DND-41 (cell line): ENCODE results near the gene TDRD9.

Experiments
- ATAC-seq: fragments of 200-7000 bp; cut with Tn5 transposase; 3 replicates; pipeline ENCODE4 v1.9.1; 2021; ENCODE audit warnings: low read depth; ENCODE audit not compliant: insufficient read depth
- DNase-seq: peaks from one replicate; pipeline ENCODE4 v3.0.0-alpha.2; 2020
- H2AFZ ChIP-seq: 2 replicates; pipeline ENCODE4 v1.6.0; 2012; ENCODE audit warnings: low read depth, low read length
- H3K27ac ChIP-seq: 2 replicates; pipeline ENCODE4 v1.5.1; 2012; ENCODE audit warnings: low read length, inconsistent platforms
- H3K27me3 ChIP-seq: fragments of 200-600 bp; sonication (generic); 2 replicates; pipeline ENCODE4 v1.6.0; 2012; ENCODE audit warnings: low read length, mild to moderate bottlenecking, inconsistent platforms; ENCODE audit not compliant: insufficient read depth, poor library complexity
- H3K36me3 ChIP-seq: 2 replicates; pipeline ENCODE4 v1.5.1; 2012; ENCODE audit warnings: low read length, inconsistent platforms; ENCODE audit not compliant: insufficient read depth
- H3K4me1 ChIP-seq: 2 replicates; pipeline ENCODE4 v1.5.1; 2012; ENCODE audit warnings: mild to moderate bottlenecking, low read length; ENCODE audit not compliant: insufficient read depth
- H3K4me2 ChIP-seq: 2 replicates; pipeline ENCODE4 v1.6.0; 2012; ENCODE audit warnings: mild to moderate bottlenecking, moderate library complexity, low read length, inconsistent platforms; ENCODE audit not compliant: insufficient read depth
- H3K4me3 ChIP-seq, 2 experiments: fragments of 200-600 bp in 1 of 2; shearing (Covaris generic) in 1 of 2; 2 replicates each; pipeline ENCODE4 v1.5.1; 2012 to 2016; ENCODE audit warnings: inconsistent platforms in 2 of 2, low read length in 2 of 2, mild to moderate bottlenecking in 2 of 2, low read depth in 1 of 2, moderate library complexity in 1 of 2
- H3K79me2 ChIP-seq: 2 replicates; pipeline ENCODE4 v1.6.0; 2012; ENCODE audit warnings: low read length, inconsistent platforms; ENCODE audit not compliant: insufficient read depth
- H3K9ac ChIP-seq: 2 replicates; pipeline ENCODE4 v1.6.0; 2012; ENCODE audit warnings: low read depth, mild to moderate bottlenecking, inconsistent platforms, low read length, moderate library complexity
- H3K9me3 ChIP-seq: 2 replicates; pipeline ENCODE4 v1.5.1; 2012; ENCODE audit warnings: low read length, moderate library complexity, mild to moderate bottlenecking, inconsistent platforms; ENCODE audit not compliant: insufficient read depth, severe bottlenecking
- H4K20me1 ChIP-seq: 2 replicates; pipeline ENCODE4 v1.6.0; 2012; ENCODE audit warnings: low read length; ENCODE audit not compliant: insufficient read depth
- EZH2 ChIP-seq: IDR thresholded peaks from 3 replicates; pipeline ENCODE4 v1.6.1; 2012; ENCODE audit warnings: borderline replicate concordance, low read depth, mild to moderate bottlenecking, moderate library complexity, low read length, inconsistent platforms; ENCODE audit not compliant: severe bottlenecking
- TF ChIP-seq, protein P1 (sequence below): IDR thresholded peaks from 2 replicates; pipeline ENCODE4 v1.5.1; 2012; ENCODE audit warnings: borderline replicate concordance, low read length, moderate library complexity, mild to moderate bottlenecking; ENCODE audit not compliant: poor library complexity, severe bottlenecking; ENCODE audit errors: extremely low read depth

The TDRD9 gene

GRCh38 chr14:104044016-104044415, 115.8 kb downstream of the TDRD9 start:
- no peak for ATAC-seq
- H3K79me2 ChIP-seq = no peaks in the 10 kb centered on the region
- no peaks in the 10 kb centered on the region for H3K9me3 ChIP-seq
- no peaks in the 10 kb centered on the region for H4K20me1 ChIP-seq
- no peak overlapping the region for H3K4me3 ChIP-seq
- no peaks in the 10 kb centered on the region for H3K36me3 ChIP-seq
- no peaks in the 10 kb centered on the region for H3K4me1 ChIP-seq
- TF ChIP-seq, protein P1, sequence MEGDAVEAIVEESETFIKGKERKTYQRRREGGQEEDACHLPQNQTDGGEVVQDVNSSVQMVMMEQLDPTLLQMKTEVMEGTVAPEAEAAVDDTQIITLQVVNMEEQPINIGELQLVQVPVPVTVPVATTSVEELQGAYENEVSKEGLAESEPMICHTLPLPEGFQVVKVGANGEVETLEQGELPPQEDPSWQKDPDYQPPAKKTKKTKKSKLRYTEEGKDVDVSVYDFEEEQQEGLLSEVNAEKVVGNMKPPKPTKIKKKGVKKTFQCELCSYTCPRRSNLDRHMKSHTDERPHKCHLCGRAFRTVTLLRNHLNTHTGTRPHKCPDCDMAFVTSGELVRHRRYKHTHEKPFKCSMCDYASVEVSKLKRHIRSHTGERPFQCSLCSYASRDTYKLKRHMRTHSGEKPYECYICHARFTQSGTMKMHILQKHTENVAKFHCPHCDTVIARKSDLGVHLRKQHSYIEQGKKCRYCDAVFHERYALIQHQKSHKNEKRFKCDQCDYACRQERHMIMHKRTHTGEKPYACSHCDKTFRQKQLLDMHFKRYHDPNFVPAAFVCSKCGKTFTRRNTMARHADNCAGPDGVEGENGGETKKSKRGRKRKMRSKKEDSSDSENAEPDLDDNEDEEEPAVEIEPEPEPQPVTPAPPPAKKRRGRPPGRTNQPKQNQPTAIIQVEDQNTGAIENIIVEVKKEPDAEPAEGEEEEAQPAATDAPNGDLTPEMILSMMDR = no peak
- TF ChIP-seq EZH2 = no peak
- H3K4me2 ChIP-seq = no peak overlapping the region
- no peak overlapping the region for H2AFZ ChIP-seq
- no peak overlapping the region for H3K27ac ChIP-seq
- H3K9ac ChIP-seq = no peak overlapping the region
- H3K27me3 ChIP-seq = peaks cover 13% of the 10 kb centered on the region
- no peak for DNase-seq

GRCh38 chr14:104047761-104048160, 119.5 kb downstream of the TDRD9 start:
- ATAC-seq = no peak
- Histone ChIP-seq H3K4me2 (no peak overlapping the region), H3K9ac (no peak overlapping the region), H2AFZ (no peak overlapping the region), H3K9me3 (no peaks in the 10 kb centered on the region), H3K27ac (no peak overlapping the region), H3K4me1 (no peaks in the 10 kb centered on the region), H3K4me3 (no peak overlapping the region), H3K27me3 (peaks cover 4% of the 10 kb centered on the region), H3K79me2 (no peaks in the 10 kb centered on the region), H3K36me3 (no peaks in the 10 kb centered on the region), H4K20me1 (no peaks in the 10 kb centered on the region)
- DNase-seq = no peak
- no peak for TF ChIP-seq EZH2

GRCh38 chr14:104048758-104049507, 120.7 kb downstream of the TDRD9 start:
- no peak overlapping the region for H3K4me3 ChIP-seq
- H3K9ac ChIP-seq = no peak overlapping the region
- DNase-seq (no peak), ATAC-seq (no peak)
- no peaks in the 10 kb centered on the region for H3K36me3 ChIP-seq
- no peaks in the 10 kb centered on the region for H3K4me1 ChIP-seq
- H3K9me3 ChIP-seq = no peaks in the 10 kb centered on the region
- H4K20me1 ChIP-seq = no peaks in the 10 kb centered on the region
- H3K4me2 ChIP-seq = no peak overlapping the region
- no peaks in the 10 kb centered on the region for H3K79me2 ChIP-seq
- no peak overlapping the region for H2AFZ ChIP-seq
- peaks cover 6% of the 10 kb centered on the region for H3K27me3 ChIP-seq
- no peak overlapping the region for H3K27ac ChIP-seq
- no peak for TF ChIP-seq EZH2
- TF ChIP-seq, protein P1 = no peak

GRCh38 chr14:104049576-104050240, 121.5 kb downstream of the TDRD9 start:
- Histone ChIP-seq H4K20me1 (no peaks in the 10 kb centered on the region), H3K27ac (no peak overlapping the region), H3K27me3 (peaks cover 9% of the 10 kb centered on the region), H3K36me3 (no peaks in the 10 kb centered on the region), H3K9ac (no peak overlapping the region), H2AFZ (no peak overlapping the region), H3K4me2 (no peak overlapping the region), H3K79me2 (no peaks in the 10 kb centered on the region), H3K4me3 (no peak overlapping the region), H3K9me3 (no peaks in the 10 kb centered on the region), H3K4me1 (no peaks in the 10 kb centered on the region)
- no peak for TF ChIP-seq EZH2
- TF ChIP-seq, protein P1 = no peak
- ATAC-seq (no peak), DNase-seq (no peak)
